ENCODE data around the gene CCDC34. TPM values are rescaled to one million over a fixed set of nuclear protein-coding genes. Genes with fewer than 3 reads are reported as not detected.

The CCDC34 gene
- total RNA-seq, 4 donors from 2014 or later: 1.8 to 4.7 (median 3.0) TPM

DNA sequence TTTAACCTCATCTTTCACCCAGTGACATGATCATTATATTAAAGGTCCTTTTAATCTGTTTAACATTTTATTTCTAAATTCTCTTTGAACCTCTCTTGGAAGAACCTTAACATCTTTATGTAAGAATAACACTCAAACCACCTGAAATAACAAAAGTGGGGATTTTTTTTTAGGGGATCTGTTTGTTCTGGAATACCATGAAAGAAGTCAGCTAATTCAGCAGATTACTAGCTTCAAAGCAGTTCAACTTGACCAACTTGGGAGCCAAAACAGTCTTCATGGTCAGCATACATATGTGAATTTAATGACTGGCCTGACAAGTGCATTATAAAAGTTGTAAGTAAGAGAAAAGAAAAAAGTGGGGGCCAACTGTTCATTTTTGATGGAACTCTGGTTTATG, 52.3 kb downstream of the CCDC34 start:
- TF ChIP-seq, protein P1, sequence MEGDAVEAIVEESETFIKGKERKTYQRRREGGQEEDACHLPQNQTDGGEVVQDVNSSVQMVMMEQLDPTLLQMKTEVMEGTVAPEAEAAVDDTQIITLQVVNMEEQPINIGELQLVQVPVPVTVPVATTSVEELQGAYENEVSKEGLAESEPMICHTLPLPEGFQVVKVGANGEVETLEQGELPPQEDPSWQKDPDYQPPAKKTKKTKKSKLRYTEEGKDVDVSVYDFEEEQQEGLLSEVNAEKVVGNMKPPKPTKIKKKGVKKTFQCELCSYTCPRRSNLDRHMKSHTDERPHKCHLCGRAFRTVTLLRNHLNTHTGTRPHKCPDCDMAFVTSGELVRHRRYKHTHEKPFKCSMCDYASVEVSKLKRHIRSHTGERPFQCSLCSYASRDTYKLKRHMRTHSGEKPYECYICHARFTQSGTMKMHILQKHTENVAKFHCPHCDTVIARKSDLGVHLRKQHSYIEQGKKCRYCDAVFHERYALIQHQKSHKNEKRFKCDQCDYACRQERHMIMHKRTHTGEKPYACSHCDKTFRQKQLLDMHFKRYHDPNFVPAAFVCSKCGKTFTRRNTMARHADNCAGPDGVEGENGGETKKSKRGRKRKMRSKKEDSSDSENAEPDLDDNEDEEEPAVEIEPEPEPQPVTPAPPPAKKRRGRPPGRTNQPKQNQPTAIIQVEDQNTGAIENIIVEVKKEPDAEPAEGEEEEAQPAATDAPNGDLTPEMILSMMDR (IDR thresholded peaks at IDR 0.05; ENCODE audit: low read depth): no peak

DNA sequence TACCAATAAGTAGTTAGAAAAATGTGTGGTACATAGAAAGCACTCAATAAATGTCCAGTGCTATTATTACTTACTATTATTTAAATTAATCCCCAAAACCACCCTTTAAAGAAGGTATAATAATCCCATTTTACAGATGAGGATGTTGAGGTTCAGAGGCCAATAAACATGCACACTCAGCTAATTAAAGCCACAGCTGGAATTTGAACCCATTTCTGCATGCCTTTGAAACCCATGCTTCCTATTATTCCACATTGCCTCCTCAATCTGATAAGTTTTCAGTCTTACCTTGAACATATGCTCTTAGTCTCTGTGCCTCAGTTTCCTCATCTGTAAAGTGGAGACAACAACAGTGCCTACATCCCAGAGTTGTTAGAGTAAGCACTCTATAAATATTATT, 52.8 kb downstream of the CCDC34 start:
- TF ChIP-seq, protein P1 (IDR thresholded peaks at IDR 0.05; ENCODE audit: low read depth): no peak

DNA sequence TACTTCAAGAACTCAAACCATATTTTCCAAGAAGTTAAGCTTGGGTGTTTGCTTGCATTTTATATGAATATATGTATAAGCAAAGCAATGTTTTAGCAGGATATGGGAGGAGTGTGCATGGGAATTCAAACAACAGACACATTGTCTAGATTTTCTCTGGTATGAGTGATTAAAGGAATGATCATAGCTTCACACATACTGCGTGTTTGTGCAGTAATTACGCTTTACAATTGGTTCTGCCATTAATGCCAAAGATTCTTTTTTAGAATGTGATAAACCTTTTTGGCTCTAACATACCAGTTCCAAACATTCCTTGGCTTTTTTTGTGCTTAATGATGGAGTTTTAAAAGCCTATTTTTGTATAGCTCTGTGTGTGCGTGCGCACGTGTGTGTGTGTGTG, 54.0 kb downstream of the CCDC34 start:
- TF ChIP-seq, protein P1 (IDR thresholded peaks at IDR 0.05; ENCODE audit: low read depth): no peak

DNA sequence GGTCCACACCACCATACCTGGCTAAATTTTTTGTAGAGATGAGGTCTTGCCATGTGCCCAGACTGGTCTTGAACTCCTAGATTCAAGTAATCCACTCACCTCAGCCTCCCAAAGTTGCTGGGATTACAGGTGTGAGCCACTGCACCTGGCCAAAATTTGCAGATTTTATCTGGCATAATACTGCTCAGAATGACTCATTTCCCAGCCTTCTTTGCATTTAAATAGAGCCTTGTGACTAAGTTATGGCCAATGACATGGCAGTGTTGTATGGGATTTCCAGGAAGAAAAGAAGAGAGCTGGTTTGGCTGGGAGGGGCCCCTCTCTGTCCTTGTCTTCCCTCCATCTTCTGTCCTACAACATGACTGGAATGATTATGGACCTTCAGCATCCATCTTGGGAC, 55.8 kb downstream of the CCDC34 start:
- TF ChIP-seq, protein P1 (IDR thresholded peaks at IDR 0.05; ENCODE audit: low read depth): no peak

DNA sequence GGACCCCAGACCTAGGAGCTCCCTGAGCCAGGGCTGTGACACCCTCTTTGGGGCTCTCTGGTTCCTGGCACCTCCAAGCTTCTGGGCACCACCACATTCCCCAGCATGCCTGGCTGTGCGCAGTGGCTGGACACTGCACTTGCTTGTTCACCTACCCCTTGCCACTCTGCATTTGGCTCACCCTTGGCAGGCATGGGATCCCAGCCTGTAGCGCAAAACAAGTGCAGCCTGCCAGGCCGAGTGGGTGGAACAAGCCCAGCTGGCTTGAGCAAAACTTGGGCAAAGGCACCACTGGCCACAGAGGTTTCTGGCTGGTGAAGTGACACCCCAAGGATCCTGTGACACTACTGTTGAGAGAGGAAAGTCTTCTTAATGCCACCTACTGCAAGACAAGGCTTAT, 57.3 kb downstream of the CCDC34 start:
- TF ChIP-seq, protein P1 (IDR thresholded peaks at IDR 0.05; ENCODE audit: low read depth): no peak

DNA sequence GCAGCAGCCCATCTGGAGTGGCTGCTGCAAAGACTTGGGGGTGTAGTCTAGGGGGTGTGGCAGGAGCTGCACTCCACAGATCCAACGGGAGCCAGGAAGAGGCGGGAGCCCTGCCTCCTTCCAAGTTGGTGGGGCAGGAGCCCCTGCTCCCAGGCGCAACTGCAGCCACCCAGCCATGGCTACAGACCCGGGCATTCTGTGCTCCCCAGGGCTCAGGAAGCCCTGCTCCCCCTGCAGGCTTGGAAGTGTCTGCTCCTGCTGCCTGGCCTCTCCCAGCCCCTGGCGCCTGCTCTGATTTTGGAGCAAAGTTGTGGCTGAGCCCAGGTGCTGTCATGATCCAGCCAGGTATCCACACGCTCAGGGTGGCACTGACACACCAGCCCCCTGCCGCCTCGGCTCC, 58.5 kb downstream of the CCDC34 start:
- TF ChIP-seq, protein P1 (IDR thresholded peaks at IDR 0.05; ENCODE audit: low read depth): no peak

DNA sequence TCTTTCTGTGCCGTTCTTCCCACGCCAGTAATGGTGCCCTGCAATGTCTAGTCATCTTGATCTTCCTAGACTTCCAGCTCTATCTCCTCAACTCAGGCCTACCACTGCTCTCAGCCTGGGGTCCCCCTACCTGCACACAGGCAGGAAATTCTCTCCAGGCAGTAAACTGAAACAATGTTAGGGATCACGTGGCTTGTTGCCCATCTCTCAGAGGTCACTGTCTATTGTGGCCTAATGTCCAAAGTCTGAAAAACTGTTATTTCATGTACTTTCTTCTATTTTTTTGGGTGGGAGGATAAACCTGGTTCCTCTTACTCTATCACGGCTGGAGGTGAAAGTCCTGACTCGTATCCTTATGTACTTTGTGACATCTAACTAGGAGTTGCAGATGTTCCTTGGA, 59.1 kb downstream of the CCDC34 start:
- TF ChIP-seq, protein P1 (IDR thresholded peaks at IDR 0.05; ENCODE audit: low read depth): no peak

Data from subcutaneous adipose tissue (tissue), 4 donors.